Epithelial cell of prostate (primary cell): ENCODE results near the gene PPP1R11.
"Not testable (repeated sequence)": the region's sequence is repeated elsewhere in the genome, so short reads cannot be mapped to it uniquely, and the experiment has no call there.

Source experiments
- DNase-seq: peaks from one replicate; pipeline ENCODE4 v3.0.0-alpha.2; 2011; ENCODE audit warnings: low read depth, low spot score
- H3K27ac ChIP-seq: fragments of 450-650 bp; 2 replicates; pipeline ENCODE4 v1.5.1; 2017; ENCODE audit warnings: mild to moderate bottlenecking

The PPP1R11 gene

GRCh38 chr6:30118691-30119090 lies 51.7 kb downstream of the PPP1R11 start:
- DNase-seq, H3K27ac ChIP-seq: not testable (repeated sequence)
